NCI-H1436 treated with DMSO at 0.1 percent for 48 hours (cell line): ENCODE results near the gene DNASE1L3.

ENCODE experiments used
- DNase-seq: peaks from one replicate; lab custom pipeline; 2025; lab: John Stamatoyannopoulos, UW

DNASE1L3 gene

DNA sequence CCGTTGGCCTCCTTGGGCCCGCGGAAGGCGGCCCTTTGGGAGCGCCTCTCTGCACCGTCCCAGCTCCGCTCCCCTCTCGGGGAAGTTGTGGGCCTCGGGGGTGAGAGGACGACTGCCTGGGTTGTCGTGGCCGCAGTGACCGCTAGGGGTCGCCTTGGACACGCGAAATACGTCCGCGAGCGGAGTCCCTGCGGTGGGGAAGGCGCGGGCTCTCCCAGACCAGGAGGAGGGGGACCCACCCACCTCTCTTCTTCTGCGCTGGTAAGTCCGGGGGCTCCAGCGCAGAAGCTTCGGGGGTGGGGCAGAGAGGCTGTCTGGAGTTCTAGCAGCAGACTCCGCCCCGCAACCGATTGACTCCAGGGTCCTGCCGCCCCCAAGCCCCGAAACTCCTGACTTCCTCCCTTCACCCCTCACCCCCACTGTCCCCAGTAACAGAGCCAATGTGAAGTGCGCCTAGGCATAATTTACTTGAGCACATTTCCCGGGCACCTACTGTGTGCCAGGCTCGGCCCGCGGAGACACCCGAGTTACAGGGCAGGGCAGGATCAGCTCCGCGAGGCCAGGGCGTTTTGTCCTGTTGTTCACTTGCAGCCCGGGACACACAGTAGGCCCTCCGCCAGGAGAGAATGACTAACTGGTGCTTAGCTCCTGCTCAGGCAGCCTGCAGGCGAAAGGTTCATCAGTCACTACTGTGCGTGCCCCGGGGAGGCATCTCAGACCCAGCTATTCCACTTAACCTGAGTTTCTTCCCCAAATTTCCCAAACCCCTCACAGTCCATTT lies 32.8 kb downstream of the DNASE1L3 start:
- DNase-seq: no peak

DNA sequence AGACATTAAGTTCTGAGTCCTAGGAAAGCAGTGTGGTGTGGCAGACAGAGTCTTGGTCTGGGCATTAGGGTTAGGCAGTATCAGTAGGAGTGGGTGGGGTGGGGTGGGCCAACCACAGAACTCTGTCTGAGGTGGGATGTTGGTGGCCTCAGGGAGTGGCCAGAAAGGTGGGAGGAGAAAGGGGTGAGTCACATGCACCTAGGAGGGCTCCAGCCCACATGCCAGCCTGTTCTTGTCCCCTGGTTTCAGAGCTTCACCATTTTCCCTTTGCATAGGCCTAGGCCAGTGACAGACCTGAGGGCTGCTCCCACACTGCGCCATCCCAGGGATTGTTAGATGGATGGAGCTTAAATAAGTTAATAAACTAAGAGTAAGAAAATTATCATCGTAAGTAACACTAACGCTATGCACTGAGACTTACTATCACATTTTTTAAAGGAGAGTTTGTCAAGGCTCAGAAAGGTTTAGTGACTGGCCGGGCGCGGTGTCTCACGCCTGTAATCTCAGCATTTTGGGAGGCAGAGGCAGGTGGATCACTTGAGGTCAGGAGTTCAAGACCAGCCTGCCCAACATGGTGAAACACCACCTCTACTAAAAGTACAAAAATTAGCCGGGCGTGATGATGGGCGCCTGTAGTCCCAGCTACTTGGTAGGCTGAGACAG lies 33.8 kb downstream of the DNASE1L3 start:
- no peak for DNase-seq

DNA sequence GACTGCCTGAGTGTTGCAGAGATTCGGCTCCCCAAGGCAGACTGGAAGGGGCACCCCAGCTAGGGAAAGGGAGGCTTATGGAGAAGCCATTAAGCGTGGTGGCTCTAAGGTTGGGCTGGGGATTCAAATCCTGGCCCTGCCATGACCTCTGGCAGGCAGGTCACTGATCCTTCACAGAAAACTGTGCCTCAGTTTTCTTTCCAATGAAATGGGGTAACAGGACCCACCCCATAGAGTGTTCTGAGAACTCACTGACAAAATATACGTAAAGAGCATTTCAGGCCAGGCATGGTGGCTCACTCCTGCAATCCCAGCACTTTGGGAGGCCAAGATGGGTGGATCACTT lies 34.6 kb downstream of the DNASE1L3 start:
- DNase-seq: no peak

DNA sequence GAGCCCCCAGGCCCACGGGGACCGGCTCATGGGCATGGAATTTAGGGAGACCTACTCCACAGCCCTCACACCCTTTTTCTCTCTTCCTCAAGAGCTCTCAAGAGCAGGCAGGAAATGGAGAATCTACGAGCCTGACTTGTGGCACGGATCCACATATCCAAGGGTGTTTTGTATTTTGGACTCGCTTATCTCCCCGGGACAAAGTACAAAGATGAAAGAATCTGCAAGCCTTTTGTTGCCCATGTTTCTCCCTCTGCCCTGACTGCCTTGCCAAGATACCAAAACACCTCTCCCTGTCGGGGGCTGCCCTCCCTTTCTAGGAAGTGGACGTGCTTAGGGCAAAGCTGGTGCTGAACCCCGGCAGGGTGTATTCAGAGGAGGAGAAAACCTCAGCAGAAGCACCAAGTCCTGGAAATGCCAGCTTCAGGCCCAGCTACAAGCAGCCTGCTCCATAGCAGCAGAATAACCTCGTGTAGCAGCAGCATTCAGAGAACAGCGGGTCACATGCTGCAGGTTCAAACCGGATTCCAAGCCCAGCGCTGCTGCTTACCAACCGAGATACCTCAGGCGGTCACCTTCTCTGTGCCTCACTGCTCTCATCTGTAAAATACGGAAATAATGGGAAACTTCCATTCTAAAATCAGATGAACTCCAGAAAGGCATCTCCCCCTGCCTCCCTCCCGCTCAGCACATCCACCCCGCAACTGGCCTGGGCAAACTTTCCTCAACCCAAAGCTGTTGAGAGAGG lies 35.2 kb downstream of the DNASE1L3 start:
- no peak for DNase-seq

DNA sequence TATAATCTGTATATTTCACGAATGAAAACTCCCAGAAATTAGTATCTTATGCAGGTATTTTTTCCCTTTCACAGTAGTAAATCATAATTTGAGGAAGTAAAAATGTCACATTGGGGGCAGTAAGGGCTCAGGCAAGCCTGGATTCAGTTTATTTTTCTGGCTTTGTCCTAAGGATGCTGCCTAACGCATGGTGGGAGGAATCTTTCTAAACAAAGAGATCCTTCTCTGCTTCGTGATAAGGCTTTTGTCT lies 35.7 kb downstream of the DNASE1L3 start:
- no peak for DNase-seq

DNA sequence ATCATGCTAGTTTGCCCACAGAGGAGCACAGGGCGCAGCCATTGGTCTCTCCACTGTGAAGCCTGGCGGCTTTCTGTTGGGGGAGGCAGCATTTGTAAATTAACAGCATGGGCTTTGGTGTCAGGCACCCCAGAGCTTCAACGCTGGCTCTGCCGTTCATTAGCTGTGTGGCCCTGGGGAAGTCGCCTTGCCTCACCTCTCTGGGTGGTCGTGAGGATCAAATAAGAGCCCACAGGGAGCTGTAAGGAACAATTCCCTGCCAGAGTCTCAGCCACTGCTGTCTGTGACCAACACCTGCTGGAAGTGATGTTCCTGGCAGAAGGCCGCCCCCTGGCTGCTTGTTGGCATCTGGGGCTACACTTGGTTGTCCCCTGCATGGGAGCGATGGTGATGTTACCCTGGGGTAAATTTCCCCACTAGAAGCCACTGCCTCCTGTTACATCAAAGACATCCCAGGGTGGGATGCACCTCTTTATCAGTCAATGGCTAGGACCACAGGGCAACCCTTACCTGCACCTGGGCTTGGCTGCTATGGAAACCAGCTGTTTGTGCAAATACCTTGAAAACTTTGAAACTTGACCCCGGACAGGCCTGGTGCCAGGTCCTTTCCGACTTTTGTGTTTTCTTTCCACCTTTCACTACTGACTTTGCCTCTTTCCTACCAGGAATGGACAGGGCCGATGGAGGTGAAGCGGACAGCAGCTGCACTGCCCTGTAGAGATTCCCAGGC lies 36.9 kb downstream of the DNASE1L3 start:
- no peak for DNase-seq

DNA sequence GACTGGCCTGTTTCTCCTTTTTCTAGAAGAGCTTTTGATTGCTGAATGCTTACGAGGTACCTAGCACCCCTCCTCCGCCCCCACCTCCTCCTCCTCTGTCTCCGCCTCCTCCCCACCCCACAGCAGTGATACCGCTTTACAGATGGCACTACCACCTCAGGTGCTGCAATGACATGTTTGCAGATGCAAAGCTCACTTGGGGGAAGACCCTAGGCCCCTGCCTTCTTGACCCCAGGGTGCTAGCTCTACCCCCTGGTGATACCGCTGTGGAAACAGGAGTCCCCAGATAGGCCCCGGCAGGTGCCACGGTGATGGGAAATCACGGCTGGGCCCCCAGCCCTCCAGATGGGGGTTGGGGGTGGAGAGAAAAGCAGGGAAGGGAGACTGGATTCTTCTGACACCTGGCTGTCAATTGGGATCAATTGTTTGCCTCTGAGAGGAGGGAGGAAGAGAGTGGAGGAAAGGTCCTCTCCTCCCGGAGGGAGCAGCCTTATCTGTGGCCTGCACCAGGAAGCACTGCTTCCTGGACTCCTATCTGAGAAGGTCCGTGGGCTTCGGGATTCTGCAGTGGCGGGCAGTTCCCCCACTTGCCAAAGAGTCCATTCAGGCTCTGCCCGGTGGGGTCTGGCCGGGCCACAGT lies 37.6 kb downstream of the DNASE1L3 start:
- no peak for DNase-seq

DNA sequence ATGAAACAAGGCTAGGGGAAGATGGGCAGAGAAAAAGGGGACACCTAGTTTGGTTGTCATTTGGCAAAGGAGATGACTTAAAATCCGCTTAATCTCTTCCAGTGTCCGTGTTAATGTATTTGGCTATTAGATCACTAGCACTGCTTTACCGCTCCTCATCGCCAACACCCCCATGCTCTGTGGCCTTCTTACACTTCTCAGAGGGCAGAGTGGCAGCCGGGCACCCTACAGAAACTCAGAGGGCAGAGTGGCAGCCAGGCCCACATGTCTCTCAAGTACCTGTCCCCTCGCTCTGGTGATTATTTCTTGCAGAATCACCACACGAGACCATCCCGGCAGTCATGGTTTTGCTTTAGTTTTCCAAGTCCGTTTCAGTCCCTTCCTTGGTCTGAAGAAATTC lies 39.6 kb downstream of the DNASE1L3 start:
- DNase-seq: no peak

DNA sequence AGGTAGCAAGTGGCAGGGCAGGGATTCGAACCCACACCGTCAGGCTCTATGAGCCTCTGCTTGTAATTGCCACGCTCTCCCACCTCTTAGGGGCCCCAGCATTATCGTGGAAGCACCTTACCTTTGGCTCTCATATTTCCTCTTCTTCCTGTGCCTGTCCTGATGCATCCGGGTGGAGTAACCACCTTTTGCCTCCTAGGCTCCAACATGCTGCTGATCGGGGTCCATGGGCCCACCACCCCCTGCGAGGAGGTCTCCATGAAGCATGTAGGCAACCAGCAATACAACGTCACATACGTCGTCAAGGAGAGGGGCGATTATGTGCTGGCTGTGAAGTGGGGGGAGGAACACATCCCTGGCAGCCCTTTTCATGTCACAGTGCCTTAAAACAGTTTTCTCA lies 40.4 kb downstream of the DNASE1L3 start:
- DNase-seq: no peak

DNA sequence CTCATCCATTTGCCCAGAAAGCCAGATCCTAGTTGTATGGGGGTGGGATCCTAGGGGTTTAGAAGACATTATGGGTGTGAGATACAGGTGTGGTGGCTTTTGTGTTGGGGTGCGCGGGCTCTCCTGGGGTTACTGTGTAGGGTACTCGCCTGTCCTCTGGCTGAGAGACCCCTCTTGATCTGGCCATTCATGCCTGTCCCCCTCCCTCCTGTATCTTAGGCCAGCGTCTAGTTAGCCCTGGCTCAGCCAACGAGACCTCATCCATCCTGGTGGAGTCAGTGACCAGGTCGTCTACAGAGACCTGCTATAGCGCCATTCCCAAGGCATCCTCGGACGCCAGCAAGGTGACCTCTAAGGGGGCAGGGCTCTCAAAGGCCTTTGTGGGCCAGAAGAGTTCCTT lies 41.4 kb downstream of the DNASE1L3 start:
- DNase-seq: no peak

DNA sequence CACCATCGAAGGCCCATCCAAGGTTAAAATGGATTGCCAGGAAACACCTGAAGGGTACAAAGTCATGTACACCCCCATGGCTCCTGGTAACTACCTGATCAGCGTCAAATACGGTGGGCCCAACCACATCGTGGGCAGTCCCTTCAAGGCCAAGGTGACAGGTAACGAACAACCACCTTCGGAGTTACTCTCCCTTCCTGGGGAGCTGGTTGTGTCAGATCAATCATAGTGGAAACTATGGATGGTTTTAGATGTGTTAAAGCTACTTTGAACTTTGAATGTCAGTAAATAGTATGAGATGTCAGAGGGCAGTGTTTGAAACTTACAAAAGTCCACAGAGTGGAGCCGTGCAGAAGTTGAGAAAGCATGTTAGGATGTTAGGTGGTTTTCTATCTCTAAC lies 42.3 kb downstream of the DNASE1L3 start:
- DNase-seq: no peak

DNA sequence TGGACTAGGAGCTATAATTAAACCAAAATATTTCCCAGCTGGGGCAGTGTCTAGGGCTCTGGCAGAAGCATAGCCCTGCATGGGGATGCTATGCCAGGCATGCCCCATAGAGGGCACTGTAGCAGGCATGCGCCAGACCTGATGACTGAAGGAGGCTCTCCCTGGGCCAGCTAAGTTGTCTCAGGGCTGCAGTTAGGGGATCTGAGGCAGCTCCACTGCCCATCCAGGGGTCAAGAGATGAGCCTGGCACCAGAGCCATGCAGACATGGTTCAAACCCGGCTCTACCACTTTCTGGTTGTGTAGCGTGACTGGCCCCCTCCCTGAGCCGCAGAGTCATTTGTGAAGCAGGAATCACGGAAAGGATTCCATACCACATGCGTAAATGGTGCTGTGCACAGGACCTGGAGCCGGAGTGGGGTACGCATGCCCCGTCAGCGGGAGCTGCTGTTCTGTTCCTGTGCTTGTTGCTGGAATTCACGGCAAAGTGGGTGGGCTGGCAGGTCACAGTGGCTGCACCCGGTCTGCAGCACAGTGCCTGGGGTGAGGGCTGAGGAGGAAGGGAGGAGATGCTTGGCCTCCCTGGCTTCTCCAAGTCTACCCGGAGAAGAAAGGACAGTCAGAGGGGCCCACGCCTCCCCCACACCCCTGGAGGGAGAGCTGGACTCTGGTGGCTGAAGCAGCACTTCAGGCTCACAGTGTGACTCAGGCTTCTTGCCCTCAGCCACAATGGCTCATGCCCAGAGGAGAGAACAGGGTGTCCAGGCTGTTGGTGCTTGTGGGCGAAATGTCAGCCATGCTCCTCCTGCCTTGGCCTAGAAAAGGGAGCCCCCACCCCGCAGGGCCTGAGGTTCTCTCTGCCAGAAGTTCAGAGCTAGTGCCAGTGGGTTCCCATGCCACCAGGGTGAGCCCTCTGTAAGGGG lies 43.1 kb downstream of the DNASE1L3 start:
- no peak for DNase-seq

DNA sequence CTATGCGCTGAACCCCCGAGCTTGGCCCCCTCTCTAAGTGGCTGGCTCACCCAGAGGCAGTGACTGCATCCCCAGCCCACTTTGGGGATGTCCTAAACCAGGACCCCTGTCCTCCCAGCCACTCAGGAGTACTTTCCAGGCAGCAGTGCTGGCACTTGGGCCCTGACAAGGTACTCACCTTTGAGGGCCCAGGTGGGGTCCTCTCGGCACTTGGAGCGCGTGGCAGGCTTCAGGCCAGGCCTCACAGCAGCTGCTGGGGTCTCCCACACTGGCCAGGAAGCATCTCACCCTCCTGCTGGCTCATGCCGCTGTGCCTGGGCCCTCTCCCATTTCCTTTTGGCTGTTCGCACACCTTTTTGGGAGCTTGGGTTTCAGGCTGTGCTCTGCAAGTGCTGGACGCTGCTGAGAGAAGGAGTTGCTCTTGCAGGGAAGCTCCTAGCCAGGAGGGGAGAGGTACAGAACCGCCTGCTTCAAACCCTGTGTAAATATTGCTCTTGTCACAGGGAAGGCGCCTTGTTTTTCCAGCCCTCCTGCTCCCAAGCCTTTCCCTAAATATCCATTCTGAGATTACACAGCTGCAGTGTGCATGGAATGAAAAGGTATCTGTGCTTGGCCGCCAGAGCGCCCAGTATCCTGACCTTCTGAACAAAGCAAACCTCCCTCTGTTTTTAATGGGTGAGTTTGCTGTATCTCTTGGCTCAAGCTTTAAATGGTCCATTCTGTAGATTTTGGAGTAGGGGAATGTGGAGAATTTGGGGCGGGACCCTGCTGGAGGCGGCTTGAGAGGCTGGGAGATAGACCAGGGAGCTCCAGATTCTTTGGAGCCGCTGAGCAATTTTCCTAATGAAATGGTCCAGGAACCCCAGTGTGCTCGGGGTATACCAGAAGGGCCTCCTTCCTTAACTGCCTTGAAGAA lies 45.6 kb downstream of the DNASE1L3 start:
- no peak for DNase-seq

DNA sequence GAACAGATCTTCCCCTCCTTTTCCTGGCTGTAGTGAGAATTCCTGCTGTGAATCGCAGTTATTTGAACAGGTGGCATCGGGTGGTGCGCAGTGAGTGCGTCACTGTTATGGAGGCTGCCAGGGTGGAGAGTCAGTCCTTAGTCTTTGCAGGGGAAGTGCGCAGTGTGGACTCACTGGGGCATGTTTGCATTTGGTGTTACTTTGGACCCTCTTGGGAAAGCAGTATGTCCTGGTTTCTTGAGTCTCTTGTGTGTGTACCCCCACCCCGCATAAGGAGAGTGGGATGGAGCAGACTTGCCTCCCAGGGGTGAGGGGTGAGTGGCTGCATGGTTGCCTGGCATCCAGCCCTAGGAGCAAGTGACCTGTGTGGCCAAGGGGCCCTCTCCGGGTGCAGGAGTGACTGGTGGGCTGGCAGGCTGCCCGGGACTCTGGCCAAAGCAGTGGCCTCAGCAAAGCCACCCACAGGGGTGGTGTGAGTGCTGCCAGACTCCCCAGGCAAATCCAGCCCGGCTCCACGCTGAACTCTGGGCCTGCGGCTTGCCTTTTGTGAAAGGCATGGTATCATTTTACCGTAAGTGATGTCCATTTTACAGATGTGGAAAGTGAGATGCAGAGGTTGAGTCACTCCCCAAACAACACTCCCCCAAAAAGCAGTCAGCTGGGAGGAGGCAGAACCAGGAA lies 46.4 kb downstream of the DNASE1L3 start:
- no peak for DNase-seq

DNA sequence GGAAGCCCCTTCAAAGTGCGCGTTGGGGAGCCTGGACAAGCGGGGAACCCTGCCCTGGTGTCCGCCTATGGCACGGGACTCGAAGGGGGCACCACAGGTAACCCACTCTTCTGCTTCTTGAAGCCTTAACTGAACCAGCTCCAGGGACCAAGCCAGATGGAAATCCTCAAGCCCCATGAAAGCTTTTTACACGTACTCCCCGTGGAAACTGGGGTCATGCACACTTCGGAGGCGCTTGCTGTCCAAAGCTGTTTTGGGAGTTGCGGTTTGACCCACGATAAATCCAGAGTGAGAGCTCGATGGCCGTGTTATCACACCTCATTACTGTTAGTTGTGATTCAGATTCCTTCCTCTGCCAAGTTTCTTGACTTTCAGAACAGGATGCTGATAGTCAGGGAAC lies 47.5 kb downstream of the DNASE1L3 start:
- DNase-seq: no peak

DNA sequence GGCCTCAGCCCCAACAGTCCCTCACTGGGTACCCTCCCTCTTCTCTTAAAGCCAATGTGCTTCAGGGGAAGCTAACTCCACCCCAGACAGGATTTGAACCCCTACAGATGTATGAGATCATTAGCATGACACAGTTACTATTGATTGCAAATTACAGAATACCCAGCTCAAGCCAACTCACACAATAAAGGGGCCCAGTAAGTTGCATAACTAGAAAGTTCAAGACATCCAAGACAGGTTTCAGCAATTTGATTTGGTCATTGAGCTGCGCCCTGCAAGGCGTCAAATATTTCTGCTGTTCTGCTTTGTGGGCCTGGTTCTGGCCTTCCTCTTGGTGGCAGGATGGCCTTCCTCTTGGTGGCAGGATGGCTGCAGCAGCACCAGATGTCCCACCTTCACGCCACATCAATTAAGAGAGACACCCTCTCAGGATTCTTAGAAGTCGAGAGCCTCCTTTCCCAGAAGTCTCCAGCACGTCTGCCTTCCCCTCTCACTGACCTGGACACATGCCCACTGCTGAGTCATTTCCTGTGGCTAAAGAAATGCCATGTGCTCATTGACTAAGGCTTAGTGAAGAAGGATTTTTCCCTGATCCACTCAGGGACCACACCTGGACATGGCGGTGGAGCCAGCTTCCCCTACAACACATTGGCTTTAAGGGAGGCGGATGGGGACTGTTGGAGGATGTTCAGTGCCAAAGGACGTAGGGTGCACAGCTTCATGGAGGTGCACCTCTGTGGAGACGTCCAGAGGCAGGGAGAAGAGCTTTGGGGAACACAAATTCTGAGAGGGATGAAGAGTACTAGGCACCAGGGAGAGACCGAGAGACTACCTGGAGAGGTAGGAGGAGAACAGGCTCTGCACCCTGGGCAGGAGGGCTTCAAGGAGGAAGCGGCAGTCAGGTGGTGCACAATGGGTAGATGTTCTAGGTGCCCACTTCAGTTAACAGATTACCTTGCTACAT lies 49.1 kb downstream of the DNASE1L3 start:
- no peak for DNase-seq

DNA sequence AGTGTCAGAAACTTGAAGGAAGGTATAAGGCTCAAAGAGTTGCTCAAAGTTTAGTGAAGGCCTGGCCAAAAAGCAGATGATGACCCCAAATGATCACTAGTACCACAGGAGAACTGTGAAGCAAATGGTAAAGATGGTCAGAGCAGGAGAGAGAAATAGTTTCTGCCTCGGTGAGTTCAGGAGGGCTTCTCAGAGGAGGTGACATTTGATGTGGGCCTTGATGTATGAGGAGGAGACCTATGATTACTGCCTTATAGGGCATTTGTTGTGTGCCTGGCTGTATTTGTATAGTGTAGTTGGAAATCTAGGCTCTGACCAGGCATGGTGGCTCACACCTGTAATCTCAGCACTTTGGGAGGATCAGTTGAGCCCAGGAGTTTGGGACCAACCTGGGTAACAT lies 50.4 kb downstream of the DNASE1L3 start:
- no peak for DNase-seq

DNA sequence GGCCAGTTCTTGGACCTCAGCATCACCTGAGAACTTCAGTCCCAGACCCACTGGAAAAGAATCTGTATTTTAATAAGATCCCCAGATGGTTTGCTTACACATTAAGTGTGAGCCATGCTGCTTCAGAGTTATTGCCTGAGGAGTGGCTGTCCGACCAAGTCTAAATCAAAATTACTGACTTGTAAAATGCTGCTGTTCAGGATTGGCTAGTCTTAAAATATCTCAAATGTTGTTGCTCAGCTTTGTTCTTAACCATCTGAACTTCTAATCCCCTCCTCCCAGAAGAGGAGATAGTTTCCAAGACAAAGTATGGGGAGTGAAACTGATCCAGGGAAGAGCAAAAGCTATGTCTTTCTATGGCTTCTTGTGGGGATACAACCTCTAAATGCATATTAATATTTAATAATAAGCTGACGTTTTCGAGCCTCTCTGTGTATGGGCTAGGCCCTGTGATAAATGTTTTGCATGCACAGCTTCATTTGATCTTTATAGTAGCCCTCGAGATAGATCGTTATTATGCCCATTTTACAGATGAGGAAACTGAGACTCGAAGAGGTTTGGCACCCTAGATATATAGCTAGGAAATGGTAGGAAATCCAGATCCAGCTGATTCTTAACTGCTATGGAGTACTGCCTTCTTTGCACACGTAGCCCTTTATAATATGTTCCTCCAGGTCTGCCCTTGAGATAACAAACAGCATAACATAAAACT lies 52.2 kb downstream of the DNASE1L3 start:
- DNase-seq: no peak
